Measurements from ENCODE around the gene IL16.
"Not testable (repeated sequence)": the region's sequence is repeated elsewhere in the genome, so short reads cannot be mapped to it uniquely, and the experiment has no call there.

The IL16 gene

DNA sequence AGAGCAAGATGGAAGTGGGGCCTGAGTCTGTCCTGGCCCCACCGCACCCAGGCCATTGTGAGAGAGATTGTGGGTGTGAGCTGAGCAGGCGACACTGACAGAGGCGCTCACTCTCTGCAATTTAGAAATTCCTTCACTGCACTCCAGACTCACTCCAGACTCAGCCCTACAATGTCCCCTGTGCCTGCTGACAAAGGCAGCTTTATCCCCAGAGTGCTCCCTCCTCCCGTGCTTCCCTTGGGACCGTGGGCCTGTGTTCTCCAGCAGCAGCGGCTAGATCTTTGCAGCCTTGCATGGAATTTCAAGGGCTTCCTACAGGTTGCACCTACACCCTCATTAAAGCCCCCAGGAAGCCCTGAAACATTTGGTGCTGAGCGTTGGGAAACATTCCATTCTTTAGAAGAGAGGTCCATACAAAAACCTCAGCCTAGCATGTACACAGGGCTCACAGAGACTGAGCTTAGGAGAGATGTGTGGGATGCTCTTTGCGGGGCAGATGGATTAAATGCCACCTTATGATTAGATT lies 1.3 kb upstream of the IL16 start:
- TF ChIP-seq, protein P1, sequence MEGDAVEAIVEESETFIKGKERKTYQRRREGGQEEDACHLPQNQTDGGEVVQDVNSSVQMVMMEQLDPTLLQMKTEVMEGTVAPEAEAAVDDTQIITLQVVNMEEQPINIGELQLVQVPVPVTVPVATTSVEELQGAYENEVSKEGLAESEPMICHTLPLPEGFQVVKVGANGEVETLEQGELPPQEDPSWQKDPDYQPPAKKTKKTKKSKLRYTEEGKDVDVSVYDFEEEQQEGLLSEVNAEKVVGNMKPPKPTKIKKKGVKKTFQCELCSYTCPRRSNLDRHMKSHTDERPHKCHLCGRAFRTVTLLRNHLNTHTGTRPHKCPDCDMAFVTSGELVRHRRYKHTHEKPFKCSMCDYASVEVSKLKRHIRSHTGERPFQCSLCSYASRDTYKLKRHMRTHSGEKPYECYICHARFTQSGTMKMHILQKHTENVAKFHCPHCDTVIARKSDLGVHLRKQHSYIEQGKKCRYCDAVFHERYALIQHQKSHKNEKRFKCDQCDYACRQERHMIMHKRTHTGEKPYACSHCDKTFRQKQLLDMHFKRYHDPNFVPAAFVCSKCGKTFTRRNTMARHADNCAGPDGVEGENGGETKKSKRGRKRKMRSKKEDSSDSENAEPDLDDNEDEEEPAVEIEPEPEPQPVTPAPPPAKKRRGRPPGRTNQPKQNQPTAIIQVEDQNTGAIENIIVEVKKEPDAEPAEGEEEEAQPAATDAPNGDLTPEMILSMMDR (conservative IDR thresholded peaks at IDR 0.05): no peak
- H3K27ac ChIP-seq: no peak overlapping the region

DNA sequence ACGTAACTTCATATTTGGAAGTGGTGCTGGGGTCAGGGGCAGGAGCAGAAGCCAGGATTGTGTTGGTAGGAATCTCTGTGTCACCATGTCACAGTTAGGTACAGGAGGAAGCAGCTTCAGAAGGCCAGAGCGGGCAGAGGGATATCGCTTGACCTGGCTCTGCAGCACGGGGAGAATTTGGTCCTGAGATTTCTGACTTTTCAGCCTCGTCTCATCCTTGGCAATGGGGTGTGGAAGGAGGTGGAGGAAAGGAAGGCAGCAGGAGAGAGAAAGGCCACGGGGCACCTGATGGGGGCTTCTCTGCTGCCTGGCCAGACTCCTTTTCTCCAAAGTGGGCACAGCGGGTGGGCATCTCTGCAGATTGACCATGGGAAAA lies 564 bp downstream of the IL16 start:
- H3K27ac ChIP-seq: no peak overlapping the region
- TF ChIP-seq, protein P1 (conservative IDR thresholded peaks at IDR 0.05): no peak

- TF ChIP-seq, protein P1 (conservative IDR thresholded peaks at IDR 0.05): no peak
- no peak overlapping the region for H3K27ac ChIP-seq
These were observed 1.1 kb downstream of the IL16 start for GRCh38 chr15:81197688-81198281.

GRCh38 chr15:81199031-81199779 lies 2.5 kb downstream of the IL16 start:
- TF ChIP-seq, protein P1 (conservative IDR thresholded peaks at IDR 0.05): no peak
- H3K27ac ChIP-seq: no peak overlapping the region

- TF ChIP-seq, protein P1 (conservative IDR thresholded peaks at IDR 0.05): no peak
These were observed 9.3 kb downstream of the IL16 start for GRCh38 chr15:81206018-81206417.

GRCh38 chr15:81207987-81208386 lies 11.3 kb downstream of the IL16 start:
- H3K27ac ChIP-seq: not testable (repeated sequence)

More at GRCh38 chr15:81206018-81206417, 9.3 kb downstream of the IL16 start:
- H3K27ac ChIP-seq: no peak overlapping the region

GRCh38 chr15:81209635-81210034 lies 13.0 kb downstream of the IL16 start:
- no peak overlapping the region for H3K27ac ChIP-seq
- TF ChIP-seq, protein P1 (conservative IDR thresholded peaks at IDR 0.05): no peak

DNA sequence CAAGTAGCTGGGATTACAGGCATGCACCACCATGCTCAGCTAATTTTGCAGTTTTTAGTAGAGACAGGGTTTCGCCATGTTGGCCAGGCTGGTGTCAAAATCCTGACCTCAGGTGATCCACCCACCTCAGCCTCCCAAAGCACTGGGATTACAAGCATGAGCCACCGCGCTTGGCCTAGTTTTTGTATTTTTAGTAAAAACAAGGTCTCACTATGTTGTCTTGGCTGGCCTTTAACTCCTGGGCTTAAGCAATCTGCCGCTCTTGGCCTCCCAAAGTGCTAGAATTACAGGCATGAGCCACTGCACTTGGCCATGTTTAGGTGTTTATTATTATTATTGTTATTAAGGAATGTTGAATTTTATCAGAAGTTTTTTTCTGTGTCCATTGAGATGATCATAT lies 14.7 kb downstream of the IL16 start:
- TF ChIP-seq, protein P1 (conservative IDR thresholded peaks at IDR 0.05): no peak
- H3K27ac ChIP-seq: no peak overlapping the region

Measured in VCaP (cell line).